ENCODE measurements around the gene INSC.

DNA sequence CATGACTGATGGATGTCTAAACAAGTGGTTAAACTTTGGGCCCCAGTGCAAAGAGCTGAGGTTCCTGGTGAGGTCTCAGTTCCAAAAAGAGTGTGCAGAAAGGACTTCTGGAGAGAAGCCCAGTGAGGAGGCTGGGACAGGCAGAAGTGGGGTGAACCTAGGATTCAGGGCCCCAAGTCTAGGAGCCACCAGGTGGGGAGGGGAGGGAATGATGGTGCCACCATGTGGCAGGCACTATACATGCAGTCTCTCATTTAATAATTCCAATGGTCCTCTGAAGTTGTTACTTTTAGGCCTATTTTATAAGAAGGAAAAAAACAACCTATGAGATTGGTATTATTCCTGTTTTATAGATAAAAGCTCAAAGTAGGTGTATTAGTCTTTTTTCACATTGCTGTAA lies 102.0 kb downstream of the INSC start:
- TF ChIP-seq RAD21 (conservative IDR thresholded peaks at IDR 0.05) (no peak), SMC3 (conservative IDR thresholded peaks at IDR 0.05; ENCODE audit: poor library complexity) (no peak), EZH2 (IDR thresholded peaks at IDR 0.05; ENCODE audit: borderline replicate concordance, insufficient read depth, low read length, poor library complexity, severe bottlenecking) (no peak), EP300 (conservative IDR thresholded peaks at IDR 0.05; ENCODE audit: poor library complexity, severe bottlenecking) (no peak), POLR2AphosphoS5 (IDR thresholded peaks at IDR 0.05) (no peak), TAF1 (IDR thresholded peaks at IDR 0.05; ENCODE audit: low read depth) (no peak)
- TF ChIP-seq, protein P1, sequence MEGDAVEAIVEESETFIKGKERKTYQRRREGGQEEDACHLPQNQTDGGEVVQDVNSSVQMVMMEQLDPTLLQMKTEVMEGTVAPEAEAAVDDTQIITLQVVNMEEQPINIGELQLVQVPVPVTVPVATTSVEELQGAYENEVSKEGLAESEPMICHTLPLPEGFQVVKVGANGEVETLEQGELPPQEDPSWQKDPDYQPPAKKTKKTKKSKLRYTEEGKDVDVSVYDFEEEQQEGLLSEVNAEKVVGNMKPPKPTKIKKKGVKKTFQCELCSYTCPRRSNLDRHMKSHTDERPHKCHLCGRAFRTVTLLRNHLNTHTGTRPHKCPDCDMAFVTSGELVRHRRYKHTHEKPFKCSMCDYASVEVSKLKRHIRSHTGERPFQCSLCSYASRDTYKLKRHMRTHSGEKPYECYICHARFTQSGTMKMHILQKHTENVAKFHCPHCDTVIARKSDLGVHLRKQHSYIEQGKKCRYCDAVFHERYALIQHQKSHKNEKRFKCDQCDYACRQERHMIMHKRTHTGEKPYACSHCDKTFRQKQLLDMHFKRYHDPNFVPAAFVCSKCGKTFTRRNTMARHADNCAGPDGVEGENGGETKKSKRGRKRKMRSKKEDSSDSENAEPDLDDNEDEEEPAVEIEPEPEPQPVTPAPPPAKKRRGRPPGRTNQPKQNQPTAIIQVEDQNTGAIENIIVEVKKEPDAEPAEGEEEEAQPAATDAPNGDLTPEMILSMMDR (IDR thresholded peaks at IDR 0.05; ENCODE audit: poor library complexity, severe bottlenecking): no peak
- TF ChIP-seq, protein P2, sequence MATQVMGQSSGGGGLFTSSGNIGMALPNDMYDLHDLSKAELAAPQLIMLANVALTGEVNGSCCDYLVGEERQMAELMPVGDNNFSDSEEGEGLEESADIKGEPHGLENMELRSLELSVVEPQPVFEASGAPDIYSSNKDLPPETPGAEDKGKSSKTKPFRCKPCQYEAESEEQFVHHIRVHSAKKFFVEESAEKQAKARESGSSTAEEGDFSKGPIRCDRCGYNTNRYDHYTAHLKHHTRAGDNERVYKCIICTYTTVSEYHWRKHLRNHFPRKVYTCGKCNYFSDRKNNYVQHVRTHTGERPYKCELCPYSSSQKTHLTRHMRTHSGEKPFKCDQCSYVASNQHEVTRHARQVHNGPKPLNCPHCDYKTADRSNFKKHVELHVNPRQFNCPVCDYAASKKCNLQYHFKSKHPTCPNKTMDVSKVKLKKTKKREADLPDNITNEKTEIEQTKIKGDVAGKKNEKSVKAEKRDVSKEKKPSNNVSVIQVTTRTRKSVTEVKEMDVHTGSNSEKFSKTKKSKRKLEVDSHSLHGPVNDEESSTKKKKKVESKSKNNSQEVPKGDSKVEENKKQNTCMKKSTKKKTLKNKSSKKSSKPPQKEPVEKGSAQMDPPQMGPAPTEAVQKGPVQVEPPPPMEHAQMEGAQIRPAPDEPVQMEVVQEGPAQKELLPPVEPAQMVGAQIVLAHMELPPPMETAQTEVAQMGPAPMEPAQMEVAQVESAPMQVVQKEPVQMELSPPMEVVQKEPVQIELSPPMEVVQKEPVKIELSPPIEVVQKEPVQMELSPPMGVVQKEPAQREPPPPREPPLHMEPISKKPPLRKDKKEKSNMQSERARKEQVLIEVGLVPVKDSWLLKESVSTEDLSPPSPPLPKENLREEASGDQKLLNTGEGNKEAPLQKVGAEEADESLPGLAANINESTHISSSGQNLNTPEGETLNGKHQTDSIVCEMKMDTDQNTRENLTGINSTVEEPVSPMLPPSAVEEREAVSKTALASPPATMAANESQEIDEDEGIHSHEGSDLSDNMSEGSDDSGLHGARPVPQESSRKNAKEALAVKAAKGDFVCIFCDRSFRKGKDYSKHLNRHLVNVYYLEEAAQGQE (IDR thresholded peaks at IDR 0.05; ENCODE audit: borderline replicate concordance): no peak
